ENCODE measurements around the gene CUX1. TPM values are rescaled to one million over a fixed set of nuclear protein-coding genes. Genes with fewer than 3 reads are reported as not detected.
"Not testable (repeated sequence)": the region's sequence is repeated elsewhere in the genome, so short reads cannot be mapped to it uniquely, and the experiment has no call there.

The CUX1 gene
- polyA plus RNA-seq, 10 donors: 32.2 to 51.8 (median 40.3) TPM

DNA sequence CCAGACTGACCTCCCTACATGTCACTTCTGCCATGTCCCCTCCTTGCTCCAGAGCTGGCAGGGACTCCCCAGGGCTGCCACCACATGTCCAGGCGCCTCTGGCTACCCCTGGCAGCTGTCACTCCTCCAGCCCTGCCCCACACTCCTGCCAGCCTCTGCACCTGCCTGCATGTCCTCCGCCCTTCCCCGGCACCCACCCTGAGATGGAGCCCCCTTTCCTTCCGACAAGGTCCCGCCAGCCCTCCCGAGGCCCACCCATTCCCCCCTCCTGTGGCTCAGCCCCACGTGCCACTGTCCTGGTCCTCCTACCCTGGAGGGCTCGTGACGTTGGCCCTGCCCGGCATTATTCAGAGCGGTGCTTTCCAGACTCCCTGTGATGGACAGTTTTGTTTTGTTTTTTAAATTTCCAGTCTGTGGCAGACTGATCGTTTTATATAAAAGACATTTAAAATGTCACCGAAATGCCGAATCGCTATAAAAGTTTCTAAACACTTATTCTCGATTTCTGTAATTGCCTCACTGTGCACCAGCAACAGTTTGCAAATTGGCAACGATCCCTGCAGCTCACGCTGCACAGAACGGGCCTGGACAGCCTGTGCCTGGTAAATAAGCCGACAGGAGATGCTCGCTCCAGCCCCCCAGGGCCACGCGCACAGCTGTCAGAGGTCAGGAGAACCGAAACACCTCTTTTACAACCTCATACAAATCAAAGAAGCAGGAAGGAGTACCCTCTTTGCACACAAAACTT lies 358.2 kb downstream of the CUX1 start:
- peak in 1 of 3 donors; percentile 19 for DNase-seq

DNA sequence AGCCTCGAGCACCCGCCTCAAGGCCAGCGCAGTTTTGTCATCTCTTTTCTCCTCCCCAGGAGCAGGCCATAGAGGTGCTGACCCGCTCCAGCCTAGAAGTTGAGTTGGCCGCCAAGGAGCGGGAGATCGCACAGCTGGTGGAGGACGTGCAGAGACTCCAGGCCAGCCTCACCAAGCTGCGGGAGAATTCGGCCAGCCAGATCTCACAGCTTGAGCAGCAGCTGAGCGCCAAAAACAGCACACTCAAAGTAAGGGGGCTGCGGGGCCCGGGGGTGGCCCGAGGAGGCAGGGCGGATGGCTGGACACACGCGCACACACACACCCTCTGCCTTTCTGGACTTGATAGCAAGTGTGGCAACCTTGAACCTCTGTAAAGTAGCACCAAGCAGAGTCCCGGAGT lies 361.0 kb downstream of the CUX1 start:
- DNase-seq: peak in 1 of 3 donors; percentile 22

DNA sequence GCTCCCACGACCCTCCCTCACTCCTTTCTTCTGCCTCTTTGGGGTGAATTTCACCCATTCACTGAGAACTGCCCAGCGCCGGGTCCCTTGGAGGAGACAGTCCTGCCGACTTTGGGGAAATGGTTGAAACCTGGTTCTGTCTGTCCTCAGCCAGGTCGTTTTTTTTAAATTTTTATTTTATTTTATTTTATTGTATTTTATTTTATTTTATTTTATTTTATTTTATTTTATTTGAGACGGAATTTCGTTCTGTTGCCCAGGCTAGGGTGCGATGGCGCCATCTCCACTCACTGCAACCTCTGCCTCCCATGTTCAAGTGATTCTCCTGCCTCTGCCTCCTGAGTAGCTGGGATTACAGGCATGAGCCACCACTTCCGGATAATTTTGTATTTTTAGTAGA lies 363.3 kb downstream of the CUX1 start:
- DNase-seq: no peak

DNA sequence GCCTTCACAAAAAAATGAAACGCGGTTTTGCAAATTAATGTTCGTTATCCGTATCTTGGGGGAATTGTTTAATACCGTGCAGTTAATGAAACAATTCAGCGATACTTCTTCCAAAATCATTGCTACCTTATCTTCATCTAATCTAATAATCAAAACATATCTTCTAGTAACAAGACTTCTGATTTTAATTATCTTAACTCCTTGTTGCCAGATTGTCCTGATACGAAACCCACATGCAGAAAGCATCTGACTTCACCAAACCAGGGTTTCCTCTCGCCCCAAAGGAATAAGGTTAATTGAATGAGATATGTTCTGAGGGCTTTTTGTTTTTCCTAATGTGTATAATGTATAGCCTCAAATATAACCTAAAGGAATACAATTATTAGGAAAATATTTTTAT lies 364.1 kb downstream of the CUX1 start:
- no peak for DNase-seq

DNA sequence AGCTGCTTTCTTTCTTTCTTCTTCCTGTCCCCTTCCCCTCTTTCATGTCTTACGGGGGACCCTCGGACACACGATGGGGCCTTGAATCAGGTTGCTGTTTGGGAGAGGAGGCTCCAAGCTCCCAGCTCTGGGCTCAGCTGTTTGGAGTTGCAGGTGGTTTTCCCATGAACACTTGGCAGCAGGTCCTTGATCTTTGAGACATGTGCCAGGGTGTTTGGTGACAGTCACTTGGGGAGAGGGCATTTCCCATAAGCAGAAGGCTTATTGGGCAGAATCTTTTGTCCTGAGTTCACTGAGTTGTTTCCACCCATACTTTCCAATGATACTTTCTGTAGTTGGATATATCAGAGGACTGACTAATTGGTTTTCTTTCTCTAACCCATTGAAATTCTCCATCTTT lies 364.6 kb downstream of the CUX1 start:
- DNase-seq: peak in 1 of 3 donors; percentile 38

- DNase-seq: not testable (repeated sequence)
These were observed 366.4 kb downstream of the CUX1 start for GRCh38 chr7:102183848-102184247.

DNA sequence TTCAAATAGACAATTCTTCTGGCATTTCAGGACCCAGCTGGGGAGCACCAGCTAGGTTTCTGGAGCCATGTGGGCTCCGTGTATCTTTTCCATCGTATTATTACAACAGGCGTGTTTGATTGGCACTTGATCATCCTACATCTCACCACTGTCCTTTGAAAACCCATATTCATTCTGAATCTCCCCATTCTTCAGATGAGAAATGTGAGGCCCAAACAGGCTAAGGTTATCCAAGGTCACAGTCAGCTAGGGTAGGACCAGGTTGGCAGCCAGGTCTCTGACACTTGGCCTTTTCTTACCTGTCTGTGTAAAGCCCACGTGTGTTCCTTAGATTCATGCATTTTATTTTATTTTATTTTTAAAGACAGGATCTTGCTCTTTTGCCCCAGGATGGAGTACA lies 366.9 kb downstream of the CUX1 start:
- no peak for DNase-seq

GRCh38 chr7:102185796-102186195 lies 368.4 kb downstream of the CUX1 start:
- DNase-seq: no peak

- DNase-seq: no peak
These were observed 368.9 kb downstream of the CUX1 start for GRCh38 chr7:102186306-102186705.

DNA sequence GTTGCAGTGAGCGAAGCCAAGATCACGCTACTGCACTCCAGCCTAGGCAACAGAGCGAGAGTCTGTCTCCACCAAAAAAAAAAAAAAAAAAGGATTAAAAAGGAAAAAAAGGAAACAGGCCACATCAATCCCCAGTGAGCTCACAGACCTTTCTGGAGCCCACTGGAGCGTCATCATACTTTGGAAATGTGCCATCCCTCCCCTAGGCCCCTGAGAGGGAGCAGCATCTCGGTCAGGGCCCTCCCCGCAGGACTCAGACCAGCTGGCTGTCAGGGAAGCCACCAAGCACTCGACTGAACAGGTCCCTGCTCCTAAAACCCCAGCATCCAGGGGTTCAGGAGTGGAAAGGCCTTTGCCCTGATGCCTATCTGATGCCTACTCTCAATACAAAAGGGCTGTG lies 371.3 kb downstream of the CUX1 start:
- DNase-seq: no peak

GRCh38 chr7:102189756-102190155 lies 372.3 kb downstream of the CUX1 start:
- DNase-seq: no peak

DNA sequence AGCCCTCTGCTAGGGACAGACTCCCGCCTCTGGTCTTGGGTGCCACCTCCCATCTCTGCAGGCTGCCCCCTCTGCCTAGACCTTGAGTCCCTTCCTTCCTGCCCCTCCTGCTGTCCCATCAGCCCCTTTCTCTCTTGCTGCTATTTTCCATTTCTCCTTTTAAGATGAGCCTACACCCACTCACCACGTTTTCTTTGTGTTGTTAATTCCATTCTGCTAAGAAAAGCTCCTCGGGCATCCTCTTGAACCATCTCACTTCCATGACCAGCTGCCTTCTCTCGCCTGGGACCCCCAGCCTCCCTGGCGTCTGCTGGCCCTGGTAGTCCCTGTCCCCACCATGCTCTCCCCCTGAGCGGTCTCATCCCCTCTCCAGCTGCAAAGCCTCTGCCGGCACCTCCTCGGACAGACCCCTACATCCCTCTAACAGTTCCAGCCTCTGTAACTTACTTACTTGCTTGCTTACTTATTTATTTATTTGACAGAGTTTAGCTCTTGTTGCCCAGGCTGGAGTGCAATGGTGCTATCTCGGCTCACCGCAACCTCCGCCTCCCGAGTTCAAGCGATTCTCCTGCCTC lies 373.4 kb downstream of the CUX1 start:
- DNase-seq: no peak

GRCh38 chr7:102191556-102192379 lies 374.3 kb downstream of the CUX1 start:
- no peak for DNase-seq

DNA sequence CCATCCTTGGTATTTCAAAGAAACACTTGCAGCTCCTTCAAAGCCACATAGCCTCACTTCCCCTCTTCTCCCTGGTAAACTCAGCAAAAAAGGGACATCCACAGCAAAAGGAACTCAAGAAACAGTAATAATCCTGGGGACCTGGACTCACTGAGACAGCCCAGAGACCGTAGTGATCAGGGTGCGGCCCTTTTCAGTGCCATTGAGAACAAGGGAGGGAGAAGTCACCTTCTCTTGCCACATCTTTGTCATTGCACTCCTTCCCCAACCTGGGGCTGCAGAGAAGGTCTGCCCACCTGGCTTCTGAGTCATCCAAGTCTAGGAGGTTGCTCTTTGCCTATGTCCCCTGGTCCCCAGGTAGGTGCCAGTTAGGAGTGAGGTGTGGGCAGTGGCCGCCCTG lies 375.4 kb downstream of the CUX1 start:
- DNase-seq: no peak

DNA sequence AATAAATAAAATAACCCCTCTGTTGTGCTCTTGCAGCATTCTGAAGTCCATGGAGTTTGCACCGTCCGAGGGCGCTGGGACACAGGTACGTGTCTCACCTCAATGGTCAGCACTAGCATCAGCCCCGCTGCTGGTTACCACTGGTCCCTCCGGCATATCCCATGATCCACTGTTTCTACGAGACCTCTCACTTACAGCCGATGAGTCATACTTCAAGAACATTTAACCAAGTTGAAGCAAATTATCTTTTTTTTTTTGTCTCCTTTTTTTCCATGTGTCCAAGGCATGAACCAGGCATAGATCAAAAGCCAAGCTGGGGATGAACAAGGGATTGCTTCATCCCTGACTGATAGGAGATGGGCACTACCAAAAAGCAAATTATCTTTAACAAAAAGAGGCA lies 376.4 kb downstream of the CUX1 start:
- DNase-seq: no peak

DNA sequence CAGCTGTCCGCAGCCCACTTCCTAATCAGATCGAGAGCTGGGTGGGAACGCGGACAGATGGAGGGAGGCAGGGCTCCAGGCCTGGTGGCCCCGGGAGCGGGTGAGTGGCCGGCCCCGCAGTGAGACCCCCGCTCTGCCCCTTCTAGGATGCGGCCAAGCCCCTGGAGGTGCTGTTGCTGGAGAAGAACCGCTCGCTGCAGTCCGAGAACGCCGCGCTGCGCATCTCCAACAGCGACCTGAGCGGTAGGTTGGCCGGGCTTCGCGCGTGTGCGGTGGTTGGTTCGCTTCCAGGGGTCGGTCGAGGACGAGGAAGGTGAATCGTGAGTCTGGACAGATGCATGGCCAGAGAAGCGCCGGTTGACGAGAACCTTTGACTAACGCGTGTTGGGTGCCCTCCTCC lies 377.9 kb downstream of the CUX1 start:
- no peak for DNase-seq

DNA sequence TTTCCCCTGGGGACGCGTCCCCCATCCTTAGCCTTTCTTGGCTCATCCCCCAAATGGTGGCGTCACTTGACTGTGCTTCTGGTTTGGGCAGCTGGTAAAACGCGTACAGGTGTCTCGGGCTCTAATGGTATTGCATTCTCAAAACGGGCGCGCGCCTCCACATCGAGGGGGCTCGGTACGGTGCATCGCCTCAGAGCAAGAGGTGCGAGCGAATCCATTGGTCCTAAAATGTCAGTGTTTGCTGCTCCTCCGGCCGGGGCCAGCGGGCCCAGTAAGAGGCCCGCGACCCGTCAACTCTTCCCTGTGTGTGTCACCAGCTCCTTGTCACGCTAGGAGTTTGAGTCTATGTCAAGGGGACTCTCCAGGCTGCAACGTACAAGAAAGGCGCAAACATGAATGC lies 378.6 kb downstream of the CUX1 start:
- DNase-seq: no peak

- no peak for DNase-seq
These were observed 379.7 kb downstream of the CUX1 start for GRCh38 chr7:102197161-102197560.

DNA sequence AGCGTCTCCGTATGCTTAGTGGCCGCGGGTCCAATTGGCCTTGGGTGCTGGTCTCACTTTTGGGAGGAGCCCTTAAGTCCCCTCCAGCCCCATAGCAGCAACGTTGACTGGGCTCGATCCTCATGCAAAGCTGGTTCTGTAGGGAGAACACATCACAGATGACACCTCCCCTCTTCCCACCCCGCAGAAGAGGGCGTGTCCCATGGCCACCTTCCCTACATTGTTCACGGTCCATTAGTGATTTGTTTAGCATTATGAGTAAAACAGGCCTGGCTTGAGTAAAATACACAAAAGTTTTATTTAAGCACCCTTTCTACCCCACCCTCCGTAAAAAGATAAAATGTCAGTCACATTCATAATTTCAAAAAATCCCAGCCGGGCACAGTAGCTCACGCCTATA lies 380.2 kb downstream of the CUX1 start:
- no peak for DNase-seq

GRCh38 chr7:102198417-102198956 lies 381.1 kb downstream of the CUX1 start:
- no peak for DNase-seq

GRCh38 chr7:102201576-102201975 lies 384.1 kb downstream of the CUX1 start:
- DNase-seq: no peak

DNA sequence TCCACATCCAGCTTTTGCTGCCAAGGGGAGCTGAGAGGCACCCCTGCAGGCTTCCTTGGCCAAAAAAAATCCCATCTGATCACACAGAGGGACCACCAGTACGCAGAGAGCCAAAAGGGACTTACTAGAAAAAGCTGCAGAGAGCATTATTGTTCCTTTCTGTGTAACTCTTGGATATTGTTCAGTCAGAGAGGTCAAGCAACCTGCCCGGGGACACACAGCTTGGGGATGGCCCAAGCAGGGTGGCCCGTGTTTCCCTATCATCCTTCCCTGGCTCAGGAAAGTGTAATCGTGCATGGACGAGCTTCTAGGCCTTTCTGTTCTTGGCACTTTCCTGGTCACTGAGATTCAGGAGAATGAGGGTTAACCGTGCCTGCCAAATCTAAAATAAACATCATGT lies 385.1 kb downstream of the CUX1 start:
- no peak for DNase-seq

DNA sequence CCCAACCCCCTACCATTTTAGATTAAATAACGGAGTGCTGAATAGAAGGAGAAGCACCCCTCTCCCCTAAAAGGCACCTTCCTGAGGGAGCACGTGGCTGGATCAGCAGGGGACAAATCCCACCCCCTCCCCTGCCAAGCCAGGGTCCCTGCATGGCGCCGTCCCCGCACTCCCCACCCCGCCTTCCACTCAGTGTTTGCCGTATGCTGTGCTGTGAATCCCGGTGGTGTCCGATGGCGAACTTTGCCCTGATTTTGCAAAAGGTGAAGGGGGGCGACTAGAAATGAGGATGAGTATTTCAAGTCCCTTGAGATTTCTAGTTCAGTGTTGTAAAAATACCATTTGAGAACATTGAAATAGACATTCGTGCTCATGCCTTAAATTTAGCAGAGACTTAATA lies 385.8 kb downstream of the CUX1 start:
- DNase-seq: no peak

Data from muscle of back (tissue), 11 donors.